Naive B cell (primary cell): ENCODE results near the gene FUBP1. TPM values are rescaled to one million over a fixed set of nuclear protein-coding genes. Genes with fewer than 3 reads are reported as not detected.

ENCODE experiments used
- ATAC-seq, 2 donors: fragments of 150-1000 bp; cut with Tn5 transposase; 2 replicates each; pipeline ENCODE4 v1.10.0; 2021; ENCODE audit warnings: low read depth in 2 of 2, mild to moderate bottlenecking in 2 of 2, moderate library complexity in 2 of 2
- DNase-seq: peaks from one replicate; pipeline ENCODE4 v3.0.0; 2022
- H3K27ac Mint-ChIP-seq, 6 donors: one replicate each; pipeline ENCODE4 v1.8.0; 2020 to 2022; ENCODE audit warnings: mild to moderate bottlenecking in 6 of 6, mixed read lengths in 6 of 6, moderate library complexity in 5 of 6, inconsistent platforms in 2 of 6
- H3K27me3 Mint-ChIP-seq, 3 donors: one replicate each; pipeline ENCODE4 v1.8.0; 2021 to 2022; ENCODE audit warnings: mixed read lengths in 3 of 3, mild to moderate bottlenecking in 1 of 3
- H3K36me3 Mint-ChIP-seq, 2 donors: one replicate each; pipeline ENCODE4 v1.8.0; 2020 to 2022; ENCODE audit warnings: mixed read lengths in 2 of 2, inconsistent platforms in 1 of 2, mild to moderate bottlenecking in 1 of 2
- H3K4me1 Mint-ChIP-seq, 3 donors: one replicate each; pipeline ENCODE4 v1.8.0; 2020 to 2022; ENCODE audit warnings: mixed read lengths in 3 of 3, inconsistent platforms in 1 of 3, mild to moderate bottlenecking in 1 of 3, moderate library complexity in 1 of 3
- H3K4me3 Mint-ChIP-seq, 8 donors: one replicate each; pipeline ENCODE4 v1.8.0; 2020 to 2022; ENCODE audit warnings: mild to moderate bottlenecking in 8 of 8, mixed read lengths in 8 of 8, moderate library complexity in 8 of 8, inconsistent platforms in 2 of 8
- H3K9me3 Mint-ChIP-seq, 7 donors: one replicate each; pipeline ENCODE4 v1.8.0; 2020 to 2022; ENCODE audit warnings: mixed read lengths in 7 of 7, mild to moderate bottlenecking in 5 of 7, inconsistent platforms in 2 of 7, moderate library complexity in 1 of 7
- polyA plus RNA-seq, 6 donors: library from polyadenylated mRNA; unstranded; fragments of 300-500 nt; fragmentation: Illumina TruSeq; gene quantifications; one replicate each; pipeline ENCODE4 v1.2.3, GENCODE V29; 2021; ENCODE audit warnings: low read depth in 6 of 6

Gene FUBP1
- polyA plus RNA-seq, 6 donors from 2014 or later = 19.8 to 58.4 (median 45.8) TPM

DNA sequence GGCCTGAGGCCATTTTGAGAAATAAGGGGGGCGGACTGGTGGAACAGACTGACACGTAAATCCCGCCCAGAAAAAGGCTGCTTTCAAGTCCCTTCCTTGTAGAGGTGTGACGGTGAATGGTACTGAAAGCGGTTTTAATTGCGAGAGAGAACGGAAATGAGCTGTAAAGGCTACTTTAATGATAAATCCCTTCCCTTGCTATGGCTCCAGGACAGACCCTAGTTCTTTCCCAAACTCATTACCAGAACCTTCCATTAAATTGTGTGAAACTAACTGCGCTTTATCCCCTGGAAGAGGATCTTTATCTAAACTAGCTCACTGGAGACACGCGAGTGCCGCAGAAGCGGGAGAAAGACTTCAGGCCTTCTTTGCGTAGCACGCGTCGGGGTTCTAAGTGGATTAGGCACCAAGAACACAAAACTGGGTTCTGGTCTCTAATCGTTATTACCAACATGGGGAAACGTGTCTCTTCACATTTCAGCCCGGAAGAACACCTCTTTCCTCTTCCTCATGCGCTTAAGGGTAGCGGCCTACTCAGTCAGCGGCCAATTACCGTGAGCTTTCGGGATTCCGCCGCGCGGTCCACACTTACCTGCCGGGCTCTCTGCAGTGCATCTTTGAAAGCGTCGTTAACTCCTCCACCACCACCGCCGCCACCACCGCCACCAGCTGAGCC lies 441 bp downstream of the FUBP1 start:
- no peaks in the 10 kb centered on the region for H3K27me3 Mint-ChIP-seq
- no peak overlapping the region for H3K4me3 Mint-ChIP-seq
- DNase-seq = peak; percentile 74
- no peak overlapping the region for H3K27ac Mint-ChIP-seq
- ATAC-seq = peak; percentile 55 to 59
- H3K4me1 Mint-ChIP-seq = peaks cover 14 to 26% (median 25%) of the 10 kb centered on the region in 3 donors
- H3K9me3 Mint-ChIP-seq = no peaks in the 10 kb centered on the region
- H3K36me3 Mint-ChIP-seq = peaks cover 5 to 11% of the 10 kb centered on the region in 2 donors

DNA sequence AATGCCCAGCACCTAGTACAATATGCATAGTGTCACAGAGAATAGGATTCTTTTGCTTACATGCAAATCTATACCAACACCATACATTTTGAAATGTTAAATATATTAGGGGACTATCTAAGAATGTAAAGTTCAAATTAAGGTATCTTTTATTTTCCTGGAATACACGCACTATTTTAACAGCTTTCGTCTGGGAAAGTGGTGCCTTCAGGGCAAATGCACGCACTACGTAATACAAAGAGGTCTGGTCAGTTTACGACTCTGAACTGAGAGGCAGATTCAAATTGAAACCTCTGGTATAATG lies 931 bp downstream of the FUBP1 start:
- H3K9me3 Mint-ChIP-seq = no peaks in the 10 kb centered on the region
- H3K27me3 Mint-ChIP-seq = no peaks in the 10 kb centered on the region
- H3K4me3 Mint-ChIP-seq = no peak overlapping the region
- H3K4me1 Mint-ChIP-seq = peaks cover 16 to 26% (median 26%) of the 10 kb centered on the region in 3 donors
- peaks cover 5 to 13% of the 10 kb centered on the region in 2 donors for H3K36me3 Mint-ChIP-seq
- no peak for ATAC-seq
- H3K27ac Mint-ChIP-seq = no peak overlapping the region
- DNase-seq = no peak

DNA sequence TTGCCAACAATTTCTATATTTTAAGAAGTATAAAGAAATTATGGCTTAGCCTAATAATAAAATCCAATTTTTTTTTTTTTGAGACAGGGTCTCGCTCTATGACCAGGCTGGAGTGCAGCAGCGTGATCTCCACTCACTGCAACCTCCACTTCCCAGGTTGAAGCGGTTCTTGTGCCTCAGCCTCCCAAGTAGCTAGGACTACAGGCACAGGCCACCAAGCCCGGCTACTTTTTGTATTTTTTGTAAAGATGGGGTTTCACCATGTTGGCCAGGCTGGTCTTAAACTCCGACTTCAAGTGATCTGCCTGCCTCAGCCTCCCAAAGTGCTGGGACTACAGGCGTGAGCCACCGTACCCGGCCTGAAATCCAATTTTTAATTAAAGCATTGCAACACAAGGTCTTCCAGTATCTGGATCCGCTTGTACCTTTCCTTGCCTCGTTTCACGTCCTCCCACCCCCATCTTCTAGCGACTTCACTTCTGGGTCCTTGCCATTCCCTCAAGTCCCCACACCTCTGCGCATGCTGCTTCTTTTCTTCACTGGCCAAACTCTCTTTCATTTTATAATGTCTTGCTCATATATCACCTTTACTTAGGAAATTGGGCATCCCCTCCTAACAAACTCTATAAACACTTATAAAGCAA lies 2.3 kb downstream of the FUBP1 start:
- Mint-ChIP-seq H3K4me1 (peaks cover 25 to 35% (median 30%) of the 10 kb centered on the region in 3 donors), H3K36me3 (peaks cover 5 to 13% of the 10 kb centered on the region in 2 donors), H3K9me3 (no peaks in the 10 kb centered on the region), H3K27ac (peak overlapping the region in 5 of 6 donors; percentile 58 to 95 (median 86)), H3K4me3 (peak overlapping the region in 2 of 8 donors; percentile 23 to 71), H3K27me3 (no peaks in the 10 kb centered on the region)
- no peak for DNase-seq
- ATAC-seq = no peak

DNA sequence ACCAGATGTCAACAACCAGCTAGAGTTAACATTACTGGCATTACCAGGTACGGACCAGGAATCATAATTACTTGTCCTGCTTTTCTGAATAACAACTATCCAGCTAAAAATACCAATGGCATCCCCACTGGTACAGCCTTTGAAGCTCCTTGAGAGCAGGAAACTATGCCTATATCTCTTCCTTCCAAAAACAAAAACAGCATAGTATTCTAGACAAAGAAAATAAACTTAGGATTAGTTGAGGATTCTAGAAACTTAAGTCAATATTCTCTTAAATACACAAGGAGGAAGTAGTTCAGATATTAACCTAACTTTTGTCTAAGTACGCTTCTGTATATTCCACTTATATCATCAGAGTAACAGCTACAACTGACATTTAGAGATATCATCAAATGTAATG lies 3.0 kb downstream of the FUBP1 start:
- H3K36me3 Mint-ChIP-seq = peaks cover 5 to 13% of the 10 kb centered on the region in 2 donors
- H3K4me3 Mint-ChIP-seq = peak overlapping the region in 6 of 8 donors; percentile 23 to 85 (median 69)
- no peaks in the 10 kb centered on the region for H3K27me3 Mint-ChIP-seq
- ATAC-seq = no peak
- no peak for DNase-seq
- H3K27ac Mint-ChIP-seq = peak overlapping the region in 3 of 6 donors; percentile 19 to 78 (median 49)
- no peaks in the 10 kb centered on the region for H3K9me3 Mint-ChIP-seq
- H3K4me1 Mint-ChIP-seq = peaks cover 26 to 38% (median 29%) of the 10 kb centered on the region in 3 donors

DNA sequence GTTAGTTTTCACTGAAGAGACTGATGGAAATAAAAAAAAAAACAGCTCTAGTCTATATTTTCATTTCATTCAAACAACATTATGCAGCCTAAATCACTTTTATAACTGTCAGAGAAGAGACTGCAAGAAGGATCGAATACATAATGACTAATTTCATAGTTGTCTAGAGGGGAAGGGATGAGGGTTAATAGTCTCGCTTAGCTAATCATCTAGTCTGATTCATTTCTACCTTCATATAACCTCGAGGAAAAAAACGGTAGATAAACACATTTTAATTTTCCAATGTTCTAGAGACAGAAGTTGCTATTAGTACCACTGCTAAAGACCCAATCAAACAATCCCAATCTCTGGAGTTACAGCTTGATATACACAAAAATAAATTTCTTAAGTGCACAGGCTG lies 3.5 kb downstream of the FUBP1 start:
- no peak for DNase-seq
- ATAC-seq = no peak
- Mint-ChIP-seq H3K4me1 (peaks cover 28 to 34% (median 31%) of the 10 kb centered on the region in 3 donors), H3K36me3 (peaks cover 5 to 13% of the 10 kb centered on the region in 2 donors), H3K27ac (peak overlapping the region in 1 of 6 donors; percentile 44), H3K4me3 (peak overlapping the region in 4 of 8 donors; percentile 62 to 76 (median 69)), H3K27me3 (no peaks in the 10 kb centered on the region), H3K9me3 (no peaks in the 10 kb centered on the region)

DNA sequence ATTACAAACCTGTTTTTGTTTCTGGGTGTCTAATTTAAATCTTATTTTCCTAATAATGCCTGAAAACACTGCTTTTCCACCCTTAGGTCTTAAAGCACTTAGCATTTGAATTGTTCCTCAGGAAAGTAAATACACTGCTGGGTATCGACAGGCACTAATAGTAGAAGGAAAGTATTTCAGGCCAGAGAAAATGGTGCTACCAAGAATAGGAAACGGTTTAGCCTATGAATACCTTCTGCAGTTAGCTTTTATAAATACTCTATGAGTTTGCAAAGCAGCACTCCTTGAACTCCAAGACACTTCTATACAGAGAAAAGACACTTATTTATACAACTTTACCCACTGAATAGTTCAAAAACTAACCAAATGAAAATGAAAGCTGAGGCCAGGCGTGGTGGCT lies 6.8 kb downstream of the FUBP1 start:
- H3K27me3 Mint-ChIP-seq = no peaks in the 10 kb centered on the region
- ATAC-seq = no peak
- H3K4me3 Mint-ChIP-seq = peak overlapping the region in 5 of 8 donors; percentile 12 to 59 (median 30)
- peaks cover 20 to 22% of the 10 kb centered on the region in 2 donors for H3K36me3 Mint-ChIP-seq
- peak overlapping the region in 2 of 6 donors; percentile 30 to 62 for H3K27ac Mint-ChIP-seq
- no peak for DNase-seq
- peaks cover 36 to 44% (median 40%) of the 10 kb centered on the region in 3 donors for H3K4me1 Mint-ChIP-seq
- no peaks in the 10 kb centered on the region for H3K9me3 Mint-ChIP-seq

DNA sequence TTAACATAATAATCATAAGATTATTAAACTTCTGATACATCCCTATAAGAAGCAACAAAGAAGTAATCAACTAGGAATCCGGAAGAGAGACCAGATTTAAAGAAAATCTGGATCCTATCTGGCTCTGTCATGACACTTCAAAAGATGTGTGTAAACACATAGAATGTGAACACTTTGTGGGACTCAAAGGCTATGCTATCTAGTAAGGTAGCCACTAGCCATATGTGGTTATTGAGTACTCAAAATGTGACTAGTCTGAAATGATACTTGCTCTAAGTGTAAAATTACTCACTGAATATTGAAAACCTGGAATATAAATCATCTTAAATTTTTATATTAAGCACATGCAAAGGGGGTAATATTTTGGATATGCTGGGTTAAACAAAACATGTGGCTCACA lies 8.7 kb downstream of the FUBP1 start:
- Mint-ChIP-seq H3K4me3 (no peak overlapping the region), H3K4me1 (peaks cover 29 to 44% (median 32%) of the 10 kb centered on the region in 3 donors), H3K9me3 (no peaks in the 10 kb centered on the region), H3K27ac (no peak overlapping the region), H3K27me3 (no peaks in the 10 kb centered on the region), H3K36me3 (peaks cover 21 to 27% of the 10 kb centered on the region in 2 donors)
- DNase-seq (no peak), ATAC-seq (no peak)

DNA sequence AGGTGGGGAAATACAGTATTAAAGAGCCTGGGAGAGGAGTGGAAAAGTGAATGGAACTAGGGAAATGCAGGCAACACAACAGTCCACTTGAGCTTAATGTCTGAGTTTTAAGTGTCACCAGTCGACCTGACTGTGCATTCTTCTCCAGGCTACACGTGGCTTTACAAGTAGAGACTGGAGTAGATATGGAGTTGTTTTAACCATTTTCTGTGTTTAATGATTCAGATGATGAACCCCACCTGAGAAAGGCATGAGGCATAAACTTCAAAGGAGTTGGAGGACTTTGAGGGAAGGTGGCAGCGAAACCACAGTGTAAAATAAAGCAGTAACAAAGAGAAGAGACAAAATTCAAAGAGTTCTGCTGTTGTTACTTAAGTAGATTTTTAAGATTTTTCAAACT lies 12.6 kb downstream of the FUBP1 start:
- Mint-ChIP-seq H3K9me3 (no peaks in the 10 kb centered on the region), H3K27me3 (no peaks in the 10 kb centered on the region), H3K27ac (peak overlapping the region in 3 of 6 donors; percentile 20 to 69 (median 66)), H3K4me3 (no peak overlapping the region), H3K4me1 (peaks cover 17 to 22% (median 17%) of the 10 kb centered on the region in 3 donors), H3K36me3 (peaks cover 43 to 46% of the 10 kb centered on the region in 2 donors)
- no peak for ATAC-seq
- no peak for DNase-seq

DNA sequence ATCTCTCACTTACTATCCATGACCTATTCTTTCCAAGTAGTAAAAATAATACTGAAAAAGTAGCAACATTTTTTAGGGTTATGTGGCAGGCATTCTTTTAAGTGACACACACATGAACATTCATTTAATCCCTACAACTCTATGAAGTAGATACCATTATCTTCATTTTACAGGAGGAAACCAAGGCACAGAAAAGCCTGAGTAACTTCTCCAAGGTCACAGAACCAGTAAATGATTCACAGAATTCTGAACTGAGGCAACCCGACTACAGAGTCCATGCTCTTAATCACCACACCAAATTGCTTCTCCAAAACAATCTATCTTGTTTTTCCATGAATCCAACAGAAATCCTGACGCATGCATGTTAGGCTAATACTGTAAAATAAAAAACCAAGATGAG lies 17.5 kb downstream of the FUBP1 start:
- H3K27me3 Mint-ChIP-seq = no peaks in the 10 kb centered on the region
- ATAC-seq (no peak), DNase-seq (no peak)
- H3K4me3 Mint-ChIP-seq = no peak overlapping the region
- peaks cover 55 to 65% of the 10 kb centered on the region in 2 donors for H3K36me3 Mint-ChIP-seq
- peaks cover 0 to 18% (median 14%) of the 10 kb centered on the region in 3 donors for H3K4me1 Mint-ChIP-seq
- H3K27ac Mint-ChIP-seq = peak overlapping the region in 1 of 6 donors; percentile 13
- H3K9me3 Mint-ChIP-seq = no peaks in the 10 kb centered on the region

DNA sequence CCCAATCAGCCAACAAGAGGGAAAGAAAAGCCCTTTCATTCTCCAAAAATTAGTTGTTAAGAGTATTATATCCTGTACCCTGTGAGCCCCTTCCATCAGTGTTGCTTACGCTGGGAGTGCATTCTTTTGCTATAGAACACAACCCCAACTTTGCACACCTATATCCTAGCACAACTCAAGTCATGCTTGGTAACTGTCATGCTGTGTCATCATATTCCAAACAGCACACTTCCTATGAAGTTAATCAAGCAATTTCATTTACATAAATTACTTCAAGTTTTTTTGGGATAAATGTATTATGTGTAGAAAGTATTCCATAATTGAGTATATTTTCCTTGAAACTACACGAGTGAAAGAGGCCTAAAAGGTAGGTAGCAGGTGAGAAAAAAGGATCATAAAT lies 20.0 kb downstream of the FUBP1 start:
- H3K27ac Mint-ChIP-seq = peak overlapping the region in 1 of 6 donors; percentile 66
- H3K36me3 Mint-ChIP-seq = peaks cover 38 to 63% of the 10 kb centered on the region in 2 donors
- peaks cover 0 to 12% (median 6%) of the 10 kb centered on the region in 3 donors for H3K4me1 Mint-ChIP-seq
- ATAC-seq = no peak
- no peaks in the 10 kb centered on the region for H3K9me3 Mint-ChIP-seq
- no peaks in the 10 kb centered on the region for H3K27me3 Mint-ChIP-seq
- H3K4me3 Mint-ChIP-seq = no peak overlapping the region
- no peak for DNase-seq

DNA sequence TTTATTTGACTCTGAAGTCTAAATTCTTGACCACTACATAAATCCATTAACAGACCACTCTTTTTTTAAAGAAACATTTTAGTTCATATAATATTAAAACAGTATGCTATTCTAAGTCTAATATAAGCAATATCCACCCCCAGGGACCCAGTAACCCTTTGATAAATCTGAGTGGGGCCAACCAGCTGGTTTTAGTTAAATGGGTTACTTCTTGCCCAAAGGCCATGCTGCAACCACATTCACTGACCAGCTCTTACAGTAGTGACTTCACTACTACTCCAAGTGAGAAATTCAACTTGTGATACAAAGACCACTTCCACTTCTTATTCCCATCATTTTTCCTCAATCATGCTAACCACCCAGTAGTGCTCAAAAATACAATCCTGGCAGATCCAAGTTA lies 20.5 kb downstream of the FUBP1 start:
- H3K9me3 Mint-ChIP-seq = no peaks in the 10 kb centered on the region
- ATAC-seq (no peak), DNase-seq (no peak)
- H3K4me3 Mint-ChIP-seq = no peak overlapping the region
- H3K4me1 Mint-ChIP-seq = peaks cover 0 to 12% (median 6%) of the 10 kb centered on the region in 3 donors
- peak overlapping the region in 1 of 6 donors; percentile 66 for H3K27ac Mint-ChIP-seq
- peaks cover 38 to 59% of the 10 kb centered on the region in 2 donors for H3K36me3 Mint-ChIP-seq
- H3K27me3 Mint-ChIP-seq = no peaks in the 10 kb centered on the region

DNA sequence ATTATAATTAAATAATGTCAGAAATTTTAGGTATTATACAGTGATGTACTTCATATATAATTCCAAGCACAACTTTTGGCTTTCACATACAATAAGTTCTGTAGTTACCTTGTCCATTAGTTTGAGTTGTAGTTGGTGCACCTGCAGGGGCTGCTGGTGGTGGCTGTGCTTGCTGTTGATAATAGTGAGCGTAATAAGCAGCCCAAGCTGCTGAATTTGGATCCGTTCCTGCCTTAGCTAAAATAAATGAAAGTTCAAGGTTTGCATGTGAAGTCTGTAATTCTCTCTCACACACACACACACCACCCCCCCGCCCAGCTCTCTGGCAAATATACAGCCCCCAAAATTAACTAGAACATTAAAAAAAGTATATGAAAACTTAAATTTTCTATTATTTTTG lies 22.4 kb downstream of the FUBP1 start:
- H3K4me1 Mint-ChIP-seq = peaks cover 11 to 18% (median 12%) of the 10 kb centered on the region in 3 donors
- peaks cover 25 to 52% of the 10 kb centered on the region in 2 donors for H3K36me3 Mint-ChIP-seq
- no peaks in the 10 kb centered on the region for H3K27me3 Mint-ChIP-seq
- no peak for DNase-seq
- no peak overlapping the region for H3K27ac Mint-ChIP-seq
- no peak for ATAC-seq
- H3K4me3 Mint-ChIP-seq = no peak overlapping the region
- no peaks in the 10 kb centered on the region for H3K9me3 Mint-ChIP-seq

DNA sequence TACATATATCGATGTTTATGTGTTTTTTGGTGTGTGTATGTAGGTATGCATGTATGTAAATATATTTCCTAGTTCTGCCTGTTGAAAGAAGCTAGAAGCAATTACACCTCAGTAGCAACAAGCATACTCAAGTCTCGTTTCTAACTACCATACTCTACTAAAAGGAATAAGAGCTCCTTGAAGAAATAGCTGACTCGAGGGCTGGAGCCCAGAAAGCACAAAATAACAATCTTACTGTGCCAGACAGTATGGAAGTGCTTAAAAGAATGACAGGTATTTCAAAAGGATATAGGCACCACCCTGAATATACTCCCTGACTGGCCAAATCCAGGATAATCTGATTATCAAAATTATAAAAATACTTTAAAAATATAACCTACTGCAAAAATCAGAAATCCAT lies 23.2 kb downstream of the FUBP1 start:
- peaks cover 21 to 54% of the 10 kb centered on the region in 2 donors for H3K36me3 Mint-ChIP-seq
- H3K4me1 Mint-ChIP-seq = peaks cover 18 to 20% (median 19%) of the 10 kb centered on the region in 3 donors
- ATAC-seq (no peak), DNase-seq (no peak)
- no peaks in the 10 kb centered on the region for H3K9me3 Mint-ChIP-seq
- no peak overlapping the region for H3K27ac Mint-ChIP-seq
- H3K4me3 Mint-ChIP-seq = no peak overlapping the region
- H3K27me3 Mint-ChIP-seq = no peaks in the 10 kb centered on the region

DNA sequence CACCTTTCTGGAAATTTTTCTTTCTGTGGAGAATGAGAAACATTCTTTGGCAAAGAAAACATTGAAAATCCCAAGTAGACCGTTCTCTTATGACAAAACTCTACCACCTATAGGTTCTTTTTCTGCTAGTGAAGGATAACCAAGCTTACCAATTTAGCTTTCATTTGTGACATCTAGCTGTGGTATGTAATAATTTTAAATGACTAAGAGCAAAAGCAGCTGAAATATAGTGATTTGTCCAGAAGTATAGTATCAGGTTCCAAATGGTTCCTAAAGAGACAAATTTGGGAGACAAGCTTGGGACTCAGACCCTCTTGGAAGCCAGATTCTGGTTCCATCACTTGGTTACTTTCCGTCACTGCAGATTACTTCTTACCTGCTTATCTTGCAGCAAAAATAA lies 24.4 kb downstream of the FUBP1 start:
- H3K9me3 Mint-ChIP-seq = no peaks in the 10 kb centered on the region
- DNase-seq = no peak
- H3K36me3 Mint-ChIP-seq = peaks cover 16 to 43% of the 10 kb centered on the region in 2 donors
- no peak overlapping the region for H3K4me3 Mint-ChIP-seq
- no peaks in the 10 kb centered on the region for H3K27me3 Mint-ChIP-seq
- peaks cover 18 to 26% (median 21%) of the 10 kb centered on the region in 3 donors for H3K4me1 Mint-ChIP-seq
- no peak overlapping the region for H3K27ac Mint-ChIP-seq
- ATAC-seq = no peak
